NT2/D1 (cell line): ENCODE data around the gene UQCR11.

Experiments used
- DNase-seq: peaks from one replicate; pipeline ENCODE4 v3.0.0-alpha.2; 2011; ENCODE audit warnings: low read depth, low spot score
- H3K27me3 ChIP-seq: 2 replicates; pipeline ENCODE4 v1.6.0; 2011; ENCODE audit warnings: mild to moderate bottlenecking; ENCODE audit not compliant: insufficient read length, insufficient read depth
- H3K36me3 ChIP-seq: 2 replicates; pipeline ENCODE4 v1.6.1; 2011; ENCODE audit warnings: mild to moderate bottlenecking, low read length, mixed read lengths; ENCODE audit not compliant: insufficient read depth, insufficient read length
- H3K4me1 ChIP-seq: 2 replicates; pipeline ENCODE4 v1.5.1; 2011; ENCODE audit not compliant: insufficient read depth, insufficient read length
- H3K4me3 ChIP-seq: 2 replicates; pipeline ENCODE4 v1.5.1; 2011; ENCODE audit warnings: low read depth; ENCODE audit not compliant: insufficient read length
- H3K9ac ChIP-seq: 2 replicates; pipeline ENCODE4 v1.6.0; 2011; ENCODE audit warnings: low read depth; ENCODE audit not compliant: insufficient read length
- H3K9me3 ChIP-seq: 2 replicates; pipeline ENCODE4 v1.5.1; 2011; ENCODE audit warnings: mild to moderate bottlenecking, low read length; ENCODE audit not compliant: insufficient read depth
- SUZ12 ChIP-seq: IDR thresholded peaks from 2 replicates; pipeline ENCODE4 v1.6.1; 2011; ENCODE audit not compliant: insufficient read length, insufficient read depth; ENCODE audit errors: extremely low read depth
- YY1 ChIP-seq: IDR thresholded peaks from 2 replicates; pipeline ENCODE4 v1.6.1; 2011; ENCODE audit not compliant: insufficient read length, insufficient read depth
- ZNF274 ChIP-seq: IDR thresholded peaks from 2 replicates; pipeline ENCODE4 v1.6.1; 2011; ENCODE audit warnings: mild to moderate bottlenecking, low read depth, low read length

Gene UQCR11

DNA sequence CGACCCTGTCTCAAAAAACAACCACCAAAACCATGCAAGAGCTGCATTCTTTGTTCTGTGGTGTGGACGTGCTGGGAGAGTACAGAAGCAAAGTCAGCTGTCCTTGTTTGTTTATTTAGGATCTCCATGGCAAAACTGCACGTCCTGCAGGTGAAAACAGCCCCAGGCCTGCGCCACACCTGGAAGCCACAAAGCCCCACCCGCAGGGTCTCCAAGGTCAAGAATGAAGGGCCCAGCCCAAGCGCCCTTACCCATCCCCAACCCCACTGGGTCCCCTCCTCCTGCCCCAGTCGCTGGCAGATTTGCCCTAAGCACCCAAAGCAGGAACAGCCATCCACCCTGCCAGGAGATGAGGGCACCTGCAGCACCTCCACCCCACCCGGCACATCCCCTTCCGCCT lies 23.1 kb downstream of the UQCR11 start:
- no peak for TF ChIP-seq YY1
- TF ChIP-seq SUZ12 = no peak
- TF ChIP-seq ZNF274 = no peak
- no peak overlapping the region for H3K9ac ChIP-seq
- no peak overlapping the region for H3K4me3 ChIP-seq
- peaks cover 89% of the 10 kb centered on the region for H3K36me3 ChIP-seq
- H3K27me3 ChIP-seq = no peaks in the 10 kb centered on the region
- peaks cover 5% of the 10 kb centered on the region for H3K4me1 ChIP-seq
- H3K9me3 ChIP-seq = no peaks in the 10 kb centered on the region
- no peak for DNase-seq

DNA sequence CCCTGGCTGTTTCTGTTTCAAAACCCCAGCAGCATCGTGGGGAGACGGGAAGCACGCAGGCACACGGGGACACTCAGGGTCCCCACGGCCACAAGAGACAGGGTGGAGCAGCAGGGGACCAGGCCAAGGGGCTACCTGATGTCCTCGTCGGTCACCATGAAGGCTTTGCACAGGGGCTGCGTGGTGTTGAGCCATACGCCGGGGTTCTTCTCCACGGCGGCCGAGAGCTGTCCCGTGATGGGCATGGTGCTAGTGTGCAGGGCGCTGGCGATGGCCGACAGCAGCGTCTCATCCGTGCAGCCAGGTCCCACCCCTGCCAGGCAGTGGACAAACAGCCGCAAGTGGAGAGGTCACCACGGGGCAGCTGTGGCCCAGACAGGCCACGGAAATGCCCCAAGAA lies 24.3 kb downstream of the UQCR11 start:
- Histone ChIP-seq H3K9ac (no peak overlapping the region), H3K4me3 (no peak overlapping the region), H3K27me3 (no peaks in the 10 kb centered on the region), H3K4me1 (peaks cover 5% of the 10 kb centered on the region), H3K36me3 (peaks cover 96% of the 10 kb centered on the region), H3K9me3 (no peaks in the 10 kb centered on the region)
- TF ChIP-seq YY1 = no peak
- no peak for TF ChIP-seq SUZ12
- no peak for TF ChIP-seq ZNF274
- no peak for DNase-seq

DNA sequence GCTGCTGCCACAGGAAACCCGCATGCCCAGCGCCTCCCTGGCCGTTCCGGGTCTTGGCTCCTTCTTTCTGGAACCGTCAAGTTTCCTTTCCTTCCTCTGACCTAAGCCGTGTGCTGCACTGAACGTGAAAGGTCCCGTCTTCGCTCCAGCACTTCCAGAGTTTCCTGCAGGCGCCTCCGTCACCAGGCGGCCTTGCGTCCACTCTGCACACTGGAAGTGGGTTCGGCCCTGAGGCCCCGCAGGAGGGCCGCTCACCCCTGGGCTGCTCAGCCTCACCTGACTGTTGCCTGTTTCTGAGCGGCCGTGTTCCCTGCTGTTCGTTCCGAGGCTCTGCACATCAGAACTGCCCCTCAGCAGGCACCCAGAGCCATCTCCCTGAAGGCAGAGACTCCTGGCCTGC lies 24.9 kb downstream of the UQCR11 start:
- no peak for DNase-seq
- TF ChIP-seq ZNF274 (no peak), YY1 (no peak), SUZ12 (no peak)
- Histone ChIP-seq H3K36me3 (peaks cover 95% of the 10 kb centered on the region), H3K4me3 (no peak overlapping the region), H3K27me3 (no peaks in the 10 kb centered on the region), H3K9me3 (no peaks in the 10 kb centered on the region), H3K9ac (no peak overlapping the region), H3K4me1 (peaks cover 5% of the 10 kb centered on the region)

DNA sequence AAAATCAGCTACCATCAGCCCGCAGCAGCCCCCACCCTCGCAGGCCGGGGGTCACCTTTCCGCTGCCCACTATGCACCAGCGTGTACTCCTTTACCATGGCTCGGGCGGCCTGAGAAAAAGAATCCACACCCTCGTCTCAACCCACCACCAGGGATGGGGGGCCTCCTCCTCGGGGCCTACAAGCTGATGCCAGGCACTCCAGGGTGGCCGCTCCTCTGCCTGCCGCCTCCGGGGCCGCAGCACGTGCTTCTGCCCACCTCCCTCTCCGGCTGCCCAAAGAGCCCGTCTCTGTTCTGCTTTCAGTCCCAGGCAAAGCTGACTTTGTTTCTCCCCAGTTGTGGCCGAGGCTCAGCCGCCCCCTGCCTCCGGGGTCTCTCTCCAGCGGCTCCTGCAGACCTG lies 26.0 kb downstream of the UQCR11 start:
- H3K36me3 ChIP-seq = peaks cover 93% of the 10 kb centered on the region
- peaks cover 5% of the 10 kb centered on the region for H3K4me1 ChIP-seq
- H3K9ac ChIP-seq = no peak overlapping the region
- H3K4me3 ChIP-seq = no peak overlapping the region
- no peaks in the 10 kb centered on the region for H3K9me3 ChIP-seq
- H3K27me3 ChIP-seq = no peaks in the 10 kb centered on the region
- no peak for TF ChIP-seq YY1
- TF ChIP-seq ZNF274 = no peak
- no peak for TF ChIP-seq SUZ12
- DNase-seq = no peak

DNA sequence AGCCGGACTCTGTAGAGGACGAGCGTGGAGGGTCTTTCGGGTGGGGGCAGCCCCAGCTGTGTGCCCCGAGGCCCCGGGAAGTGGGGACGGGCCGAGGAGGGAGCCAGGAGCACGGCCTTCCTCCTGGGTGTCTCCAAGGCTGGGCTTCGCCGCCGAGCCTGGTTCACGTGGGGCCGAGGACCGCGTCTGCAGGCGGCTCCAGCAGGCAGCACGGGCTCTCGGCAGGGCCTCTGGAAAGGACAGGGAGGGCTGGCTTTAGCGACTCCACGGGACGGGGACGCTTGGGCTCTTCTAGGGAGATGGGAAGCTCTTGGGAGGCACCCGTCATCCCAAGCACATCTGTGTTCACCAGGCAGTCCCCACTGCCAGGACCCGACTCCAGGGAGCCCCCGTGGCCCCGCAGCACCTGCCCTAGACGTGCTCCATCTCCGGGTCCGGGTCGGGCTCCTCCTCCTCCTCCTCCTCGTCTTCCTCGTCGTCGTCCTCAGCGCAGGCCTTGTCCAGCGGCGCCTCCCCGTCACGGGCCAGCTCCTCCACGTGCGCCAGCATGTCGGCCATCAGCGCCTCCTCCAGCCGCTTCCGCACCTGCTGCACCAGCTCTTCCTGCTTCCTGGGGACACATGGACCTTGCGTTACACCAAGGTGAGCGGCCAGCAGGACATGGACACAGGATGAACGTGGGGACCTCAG lies 27.2 kb downstream of the UQCR11 start:
- DNase-seq = no peak
- H3K36me3 ChIP-seq = peaks cover 81% of the 10 kb centered on the region

DNA sequence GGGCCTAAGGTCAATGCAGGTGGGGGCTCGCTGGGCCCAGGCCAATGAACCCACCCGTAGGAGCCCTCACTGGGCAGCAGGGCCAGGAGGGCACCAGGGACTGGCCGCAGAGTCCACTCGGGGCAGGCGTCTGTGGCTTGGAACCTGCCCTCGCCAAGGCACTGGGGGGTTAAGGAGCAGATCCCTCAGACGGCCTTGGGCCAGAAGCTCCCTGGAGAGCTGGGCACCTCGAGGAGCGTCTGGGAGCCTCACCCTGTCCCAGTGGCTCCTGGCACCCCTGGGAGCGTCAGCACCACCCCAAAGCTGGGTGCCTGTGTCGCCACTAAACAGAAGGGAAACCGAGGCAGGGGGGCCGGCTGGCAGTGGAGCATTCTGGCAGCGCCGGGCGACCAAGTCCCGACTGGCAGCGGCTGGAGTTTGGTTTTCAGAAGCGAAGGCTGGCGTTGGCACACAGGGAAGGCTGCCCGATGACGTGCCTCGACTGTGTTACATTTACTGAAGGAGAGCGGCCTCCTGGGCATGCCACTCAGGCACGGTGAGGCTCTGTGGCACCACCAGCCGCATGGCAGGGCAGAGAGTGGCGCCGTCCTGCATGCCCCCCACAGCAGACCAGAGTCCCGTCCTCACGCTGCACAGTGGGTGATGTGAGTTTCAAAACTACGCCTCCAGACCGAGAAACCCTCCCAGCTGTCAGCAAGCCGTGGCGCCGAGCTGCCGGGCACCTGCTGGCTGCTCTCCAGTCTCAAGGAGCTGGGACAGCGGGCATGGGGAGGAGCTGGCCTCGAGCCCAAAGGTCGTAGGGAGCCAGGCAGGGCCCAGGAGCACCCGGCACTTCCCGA lies 28.0 kb downstream of the UQCR11 start:
- H3K4me3 ChIP-seq = no peak overlapping the region
- peaks cover 5% of the 10 kb centered on the region for H3K4me1 ChIP-seq
- H3K9me3 ChIP-seq = no peaks in the 10 kb centered on the region
- H3K27me3 ChIP-seq = no peaks in the 10 kb centered on the region
- H3K36me3 ChIP-seq = peaks cover 74% of the 10 kb centered on the region
- TF ChIP-seq SUZ12 (no peak), ZNF274 (no peak), YY1 (no peak)
- no peak overlapping the region for H3K9ac ChIP-seq
- no peak for DNase-seq

More for the DNA sequence above, 27.2 kb downstream of the UQCR11 start:
- Histone ChIP-seq H3K4me1 (peaks cover 5% of the 10 kb centered on the region), H3K27me3 (no peaks in the 10 kb centered on the region), H3K9ac (no peak overlapping the region), H3K9me3 (no peaks in the 10 kb centered on the region), H3K4me3 (no peak overlapping the region)
- TF ChIP-seq SUZ12 (no peak), YY1 (no peak), ZNF274 (no peak)

DNA sequence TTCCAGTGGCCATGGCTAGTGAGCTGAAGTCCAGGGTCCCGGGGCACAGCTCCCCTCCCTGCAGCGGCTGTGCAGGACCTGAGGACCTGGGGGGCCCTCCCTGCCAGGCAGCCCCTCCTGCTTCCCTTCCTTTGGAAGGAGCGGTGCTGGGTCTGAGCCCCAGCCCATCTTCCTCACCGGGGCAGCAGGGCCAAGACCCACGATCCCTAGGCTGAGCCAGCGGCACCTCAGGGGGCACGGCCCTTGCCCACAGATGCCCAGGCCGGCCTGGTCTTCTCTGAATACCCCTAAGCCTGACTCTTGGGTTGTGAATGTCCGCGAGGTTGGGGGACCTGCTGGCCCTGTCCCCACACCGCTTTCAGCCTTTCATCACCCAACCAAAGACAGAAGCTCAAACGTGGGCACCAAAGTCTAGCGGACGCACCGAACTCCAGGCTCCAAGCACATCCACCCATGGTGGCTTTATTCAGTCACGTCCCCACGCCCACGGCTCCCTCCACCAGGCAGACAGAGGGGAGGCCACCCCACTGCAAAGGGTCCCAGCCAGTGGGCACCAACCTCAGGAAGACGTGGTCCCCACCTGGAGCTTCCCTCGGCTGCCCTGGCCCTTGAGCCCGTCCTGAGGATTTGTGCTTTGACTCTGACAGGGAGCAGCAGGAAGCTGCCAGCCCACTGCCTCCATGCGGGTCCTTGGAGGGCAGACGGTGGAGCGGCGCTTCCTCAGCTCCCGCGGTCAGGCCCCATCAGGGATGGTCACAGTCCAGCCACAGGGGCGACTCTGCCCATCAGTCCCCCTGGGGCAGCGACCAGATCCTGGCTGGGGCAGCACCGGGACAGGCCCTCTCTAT lies 28.8 kb downstream of the UQCR11 start:
- no peak overlapping the region for H3K9ac ChIP-seq
- H3K4me3 ChIP-seq = no peak overlapping the region
- H3K36me3 ChIP-seq = peaks cover 66% of the 10 kb centered on the region
- H3K27me3 ChIP-seq = no peaks in the 10 kb centered on the region
- TF ChIP-seq ZNF274 = no peak
- TF ChIP-seq SUZ12 = no peak
- no peak for TF ChIP-seq YY1
- DNase-seq = no peak
- peaks cover 4% of the 10 kb centered on the region for H3K4me1 ChIP-seq
- H3K9me3 ChIP-seq = no peaks in the 10 kb centered on the region
